Measurements from ENCODE around the gene NEK10. TPM values are rescaled to one million over a fixed set of nuclear protein-coding genes. Genes with fewer than 3 reads are reported as not detected.
A peak's percentile ranks its signal among the peaks of the same experiment; 100 is the strongest.

NEK10 gene
- total RNA-seq, 1 experiment from 2014 or later = 0.66 TPM

GRCh38 chr3:27134171-27134796, 234.9 kb downstream of the NEK10 start:
- no peak overlapping the region for H4K91ac ChIP-seq (ENCODE audit: insufficient read length, low read depth, low read length)
- Mint-ChIP-seq H3K36me3 (ENCODE audit: insufficient read depth in 1 of 3, low read depth in 3 of 3) (no peaks in the 10 kb centered on the region), H3K4me3 (no peak overlapping the region), H3K4me1 (0 out of 4 replicates have a peak, but pooled peaks cover 0 to 3% of the 10 kb centered on the region in 2 experiments), H3K27me3 (ENCODE audit: low read depth) (no peaks in the 10 kb centered on the region), H3K9me3 (no peaks in the 10 kb centered on the region), H3K27ac (no peak overlapping the region)
- no peak overlapping the region for H2BK15ac ChIP-seq (ENCODE audit: low read depth, low read length)
- no peak overlapping the region for H3K56ac ChIP-seq (ENCODE audit: insufficient read length, low read depth, low read length)
- no peaks in the 10 kb centered on the region for H3K23me2 ChIP-seq (ENCODE audit: insufficient read length, low read depth, low read length, poor library complexity, severe bottlenecking)
- H4K5ac ChIP-seq (ENCODE audit: insufficient read length, low read depth, low read length) = no peak overlapping the region
- H3K4ac ChIP-seq (ENCODE audit: low read depth, low read length) = no peak overlapping the region
- no peak overlapping the region for H4K8ac ChIP-seq (replicated peaks; ENCODE audit: insufficient read length, low read depth, low read length)
- no peak overlapping the region for H2AK5ac ChIP-seq (ENCODE audit: insufficient read length, low read length)
- H3T11ph ChIP-seq (ENCODE audit: low read length) = no peak overlapping the region
- H3K27me3 ChIP-seq (ENCODE audit: insufficient read depth, low read length) = no peaks in the 10 kb centered on the region
- no peak overlapping the region for H3K23ac ChIP-seq (ENCODE audit: insufficient read length, low read depth, low read length)
- H3K18ac ChIP-seq (ENCODE audit: insufficient read length, low read depth, low read length) = no peak overlapping the region
- H3K4me2 ChIP-seq (ENCODE audit: insufficient read depth, insufficient read length, low read length) = no peak overlapping the region
- WGBS (ENCODE audit: extremely low coverage, insufficient read length, low lambda C conversion rate) = no CpG with 5 or more reads among the region's 2 CpGs
- peak; percentile 90 for TF ChIP-seq CTCF (conservative IDR thresholded peaks at IDR 0.05)
- H3K4me1 ChIP-seq (ENCODE audit: insufficient read depth, low read length) = no peaks in the 10 kb centered on the region
- no peak overlapping the region for H3K14ac ChIP-seq (ENCODE audit: insufficient read depth, low read length)
- no peak overlapping the region for H3K27ac ChIP-seq (ENCODE audit: insufficient read length, low read depth, low read length)
- no peaks in the 10 kb centered on the region for H3K79me1 ChIP-seq (ENCODE audit: insufficient read depth, low read depth, low read length, poor library complexity, severe bottlenecking)
- no peak overlapping the region for H3K9ac ChIP-seq (ENCODE audit: extremely low read depth, insufficient read length, low read length)
- no peak overlapping the region for H2BK120ac ChIP-seq (ENCODE audit: low read depth, low read length, poor library complexity, severe bottlenecking)
- no peak overlapping the region for H2BK12ac ChIP-seq (ENCODE audit: insufficient read length, low read depth, low read length)
- H2BK5ac ChIP-seq (ENCODE audit: insufficient read length, low read length) = no peak overlapping the region
- no peak overlapping the region for H2BK20ac ChIP-seq (ENCODE audit: low read depth, low read length, poor library complexity, severe bottlenecking)
- no peaks in the 10 kb centered on the region for H3K79me2 ChIP-seq (ENCODE audit: insufficient read depth, low read length)
- H2AFZ ChIP-seq (ENCODE audit: low read length) = no peak overlapping the region
- peak; percentile 64 for DNase-seq
- H4K20me1 ChIP-seq (ENCODE audit: control insufficient read depth, insufficient read depth, insufficient read length) = no peaks in the 10 kb centered on the region
- H3K9me3 ChIP-seq (ENCODE audit: control insufficient read depth, low read depth, low read length) = no peaks in the 10 kb centered on the region

All from H9 (cell line).